ENCODE data around the gene CD36. TPM values are rescaled to one million over a fixed set of nuclear protein-coding genes. Genes with fewer than 3 reads are reported as not detected.

The CD36 gene
- total and polyA plus RNA-seq, 4 experiments from 2014 or later: 0.30 to 4.3 (median 3.6) TPM; not detected in 1

- H3K9me3 ChIP-seq (ENCODE audit: control insufficient read depth in 1 of 2, low read length in 2 of 2): no peaks in the 10 kb centered on the region
- Mint-ChIP-seq H3K27ac (no peak overlapping the region), H3K9me3 (peaks cover 0 to 8% (median 1%) of the 10 kb centered on the region in 8 donors), H3K27me3 (no peaks in the 10 kb centered on the region), H3K4me3 (no peak overlapping the region), H3K4me1 (no peaks in the 10 kb centered on the region), H3K36me3 (no peaks in the 10 kb centered on the region)
- no peaks in the 10 kb centered on the region for H3K27me3 ChIP-seq (ENCODE audit: insufficient read depth, low read length)
- H3K36me3 ChIP-seq (ENCODE audit: insufficient read depth, low read length): no peaks in the 10 kb centered on the region
- DNase-seq: no peak
- ChIA-PET POLR2A (ENCODE audit: partially characterized antibody) (no interaction called here), CTCF (ENCODE audit: partially characterized antibody) (no interaction called here)
- H3K27ac ChIP-seq (ENCODE audit: low read depth, low read length): no peak overlapping the region
- H3K4me3 ChIP-seq (ENCODE audit: low read length in 2 of 2): no peak overlapping the region
- H3K4me1 ChIP-seq (ENCODE audit: insufficient read depth, low read length): no peaks in the 10 kb centered on the region
- intact Hi-C loops (cut with micrococcal nuclease): no loop called here
These were observed 25.6 kb upstream of the CD36 start for GRCh38 chr7:80612880-80613279.

GRCh38 chr7:80613519-80613918 is 24.9 kb upstream of the CD36 start:
- H3K9me3 Mint-ChIP-seq: peaks cover 0 to 12% (median 2%) of the 10 kb centered on the region in 8 donors
- no peaks in the 10 kb centered on the region for H3K4me1 Mint-ChIP-seq
- Histone ChIP-seq H3K27me3 (ENCODE audit: insufficient read depth, low read length) (no peaks in the 10 kb centered on the region), H3K27ac (ENCODE audit: low read depth, low read length) (no peak overlapping the region), H3K36me3 (ENCODE audit: insufficient read depth, low read length) (no peaks in the 10 kb centered on the region), H3K4me1 (ENCODE audit: insufficient read depth, low read length) (no peaks in the 10 kb centered on the region), H3K9me3 (ENCODE audit: control insufficient read depth in 1 of 2, low read length in 2 of 2) (no peaks in the 10 kb centered on the region), H3K4me3 (ENCODE audit: low read length in 2 of 2) (no peak overlapping the region)
- no peak overlapping the region for H3K27ac Mint-ChIP-seq
- no peak for DNase-seq
- no peaks in the 10 kb centered on the region for H3K36me3 Mint-ChIP-seq
- ChIA-PET POLR2A (ENCODE audit: partially characterized antibody) (no interaction called here), CTCF (ENCODE audit: partially characterized antibody) (no interaction called here)
- H3K27me3 Mint-ChIP-seq: no peaks in the 10 kb centered on the region
- intact Hi-C loops (cut with micrococcal nuclease): no loop called here
- no peak overlapping the region for H3K4me3 Mint-ChIP-seq

GRCh38 chr7:80614851-80615271 is 23.6 kb upstream of the CD36 start:
- intact Hi-C loops (cut with micrococcal nuclease): no loop called here
- CTCF ChIA-PET (ENCODE audit: partially characterized antibody): no interaction called here
- Mint-ChIP-seq H3K9me3 (peaks cover 0 to 9% (median 2%) of the 10 kb centered on the region in 8 donors), H3K27me3 (no peaks in the 10 kb centered on the region), H3K4me1 (no peaks in the 10 kb centered on the region), H3K4me3 (no peak overlapping the region), H3K27ac (no peak overlapping the region), H3K36me3 (no peaks in the 10 kb centered on the region)
- POLR2A ChIA-PET (ENCODE audit: partially characterized antibody): no interaction called here
- no peak overlapping the region for H3K27ac ChIP-seq (ENCODE audit: low read depth, low read length)
- no peaks in the 10 kb centered on the region for H3K9me3 ChIP-seq (ENCODE audit: control insufficient read depth in 1 of 2, low read length in 2 of 2)
- H3K4me1 ChIP-seq (ENCODE audit: insufficient read depth, low read length): no peaks in the 10 kb centered on the region
- no peak for DNase-seq
- no peaks in the 10 kb centered on the region for H3K27me3 ChIP-seq (ENCODE audit: insufficient read depth, low read length)
- no peak overlapping the region for H3K4me3 ChIP-seq (ENCODE audit: low read length in 2 of 2)
- no peaks in the 10 kb centered on the region for H3K36me3 ChIP-seq (ENCODE audit: insufficient read depth, low read length)

- Mint-ChIP-seq H3K9me3 (peaks cover 0 to 9% (median 4%) of the 10 kb centered on the region in 8 donors), H3K4me3 (no peak overlapping the region), H3K36me3 (no peaks in the 10 kb centered on the region), H3K27ac (no peak overlapping the region), H3K27me3 (no peaks in the 10 kb centered on the region), H3K4me1 (no peaks in the 10 kb centered on the region)
- intact Hi-C loops (cut with micrococcal nuclease): no loop called here
- no peaks in the 10 kb centered on the region for H3K36me3 ChIP-seq (ENCODE audit: insufficient read depth, low read length)
- H3K27me3 ChIP-seq (ENCODE audit: insufficient read depth, low read length): no peaks in the 10 kb centered on the region
- CTCF ChIA-PET (ENCODE audit: partially characterized antibody): interaction anchor here (1.2 kb wide), 1 partner anchor 28 kb away, joined by 3 read pairs; no protein-coding TSS in a partner anchor
- no peak for DNase-seq
- no peaks in the 10 kb centered on the region for H3K9me3 ChIP-seq (ENCODE audit: control insufficient read depth in 1 of 2, low read length in 2 of 2)
- H3K4me1 ChIP-seq (ENCODE audit: insufficient read depth, low read length): no peaks in the 10 kb centered on the region
- H3K4me3 ChIP-seq (ENCODE audit: low read length in 2 of 2): no peak overlapping the region
- H3K27ac ChIP-seq (ENCODE audit: low read depth, low read length): no peak overlapping the region
- POLR2A ChIA-PET (ENCODE audit: partially characterized antibody): no interaction called here
These were observed 20.3 kb upstream of the CD36 start for GRCh38 chr7:80618096-80618495.

GRCh38 chr7:80619741-80620140 is 18.7 kb upstream of the CD36 start:
- no peaks in the 10 kb centered on the region for H3K4me1 ChIP-seq (ENCODE audit: insufficient read depth, low read length)
- no peak overlapping the region for H3K27ac Mint-ChIP-seq
- no peaks in the 10 kb centered on the region for H3K27me3 Mint-ChIP-seq
- H3K4me1 Mint-ChIP-seq: no peaks in the 10 kb centered on the region
- H3K36me3 Mint-ChIP-seq: no peaks in the 10 kb centered on the region
- intact Hi-C loops (cut with micrococcal nuclease): no loop called here
- H3K4me3 Mint-ChIP-seq: no peak overlapping the region
- no peaks in the 10 kb centered on the region for H3K9me3 ChIP-seq (ENCODE audit: control insufficient read depth in 1 of 2, low read length in 2 of 2)
- H3K9me3 Mint-ChIP-seq: peaks cover 0 to 9% (median 4%) of the 10 kb centered on the region in 8 donors
- DNase-seq: no peak
- no peak overlapping the region for H3K4me3 ChIP-seq (ENCODE audit: low read length in 2 of 2)
- H3K27ac ChIP-seq (ENCODE audit: low read depth, low read length): no peak overlapping the region
- ChIA-PET CTCF (ENCODE audit: partially characterized antibody) (no interaction called here), POLR2A (ENCODE audit: partially characterized antibody) (no interaction called here)
- H3K36me3 ChIP-seq (ENCODE audit: insufficient read depth, low read length): no peaks in the 10 kb centered on the region
- H3K27me3 ChIP-seq (ENCODE audit: insufficient read depth, low read length): no peaks in the 10 kb centered on the region

- DNase-seq: no peak
- H3K9me3 ChIP-seq (ENCODE audit: control insufficient read depth in 1 of 2, low read length in 2 of 2): no peaks in the 10 kb centered on the region
- peaks cover 0 to 7% (median 4%) of the 10 kb centered on the region in 8 donors for H3K9me3 Mint-ChIP-seq
- POLR2A ChIA-PET (ENCODE audit: partially characterized antibody): no interaction called here
- no peak overlapping the region for H3K4me3 Mint-ChIP-seq
- no peaks in the 10 kb centered on the region for H3K27me3 Mint-ChIP-seq
- no peak overlapping the region for H3K4me3 ChIP-seq (ENCODE audit: low read length in 2 of 2)
- no peaks in the 10 kb centered on the region for H3K36me3 Mint-ChIP-seq
- no peak overlapping the region for H3K27ac ChIP-seq (ENCODE audit: low read depth, low read length)
- H3K4me1 Mint-ChIP-seq: no peaks in the 10 kb centered on the region
- intact Hi-C loops (cut with micrococcal nuclease): no loop called here
- no peaks in the 10 kb centered on the region for H3K4me1 ChIP-seq (ENCODE audit: insufficient read depth, low read length)
- CTCF ChIA-PET (ENCODE audit: partially characterized antibody): no interaction called here
- H3K27me3 ChIP-seq (ENCODE audit: insufficient read depth, low read length): no peaks in the 10 kb centered on the region
- H3K27ac Mint-ChIP-seq: no peak overlapping the region
- H3K36me3 ChIP-seq (ENCODE audit: insufficient read depth, low read length): no peaks in the 10 kb centered on the region
These were observed 15.9 kb upstream of the CD36 start for GRCh38 chr7:80622541-80622940.

GRCh38 chr7:80623503-80624252 is 14.8 kb upstream of the CD36 start:
- H3K9me3 Mint-ChIP-seq: peaks cover 0 to 4% (median 1%) of the 10 kb centered on the region in 8 donors
- H3K27me3 Mint-ChIP-seq: no peaks in the 10 kb centered on the region
- intact Hi-C loops (cut with micrococcal nuclease): no loop called here
- H3K36me3 ChIP-seq (ENCODE audit: insufficient read depth, low read length): no peaks in the 10 kb centered on the region
- POLR2A ChIA-PET (ENCODE audit: partially characterized antibody): no interaction called here
- DNase-seq: no peak
- H3K4me3 ChIP-seq (ENCODE audit: low read length in 2 of 2): no peak overlapping the region
- H3K27ac Mint-ChIP-seq: no peak overlapping the region
- no peaks in the 10 kb centered on the region for H3K4me1 Mint-ChIP-seq
- CTCF ChIA-PET (ENCODE audit: partially characterized antibody): no interaction called here
- H3K4me1 ChIP-seq (ENCODE audit: insufficient read depth, low read length): no peaks in the 10 kb centered on the region
- no peaks in the 10 kb centered on the region for H3K36me3 Mint-ChIP-seq
- no peaks in the 10 kb centered on the region for H3K27me3 ChIP-seq (ENCODE audit: insufficient read depth, low read length)
- H3K4me3 Mint-ChIP-seq: no peak overlapping the region
- no peaks in the 10 kb centered on the region for H3K9me3 ChIP-seq (ENCODE audit: control insufficient read depth in 1 of 2, low read length in 2 of 2)
- H3K27ac ChIP-seq (ENCODE audit: low read depth, low read length): no peak overlapping the region

Data from CD4-positive, alpha-beta memory T cell (primary cell).